Measurements from ENCODE around the gene BLOC1S1. TPM values are rescaled to one million over a fixed set of nuclear protein-coding genes. Genes with fewer than 3 reads are reported as not detected.

The BLOC1S1 gene
- total RNA-seq, 1 experiment from 2014 or later: 85.5 TPM

GRCh38 chr12:55760663-55761062 lies 44.8 kb downstream of the BLOC1S1 start:
- no peaks in the 10 kb centered on the region for H3K4me1 ChIP-seq (ENCODE audit: control insufficient read depth in 1 of 2, insufficient read depth in 2 of 2, low read length in 2 of 2)
- CTCF ChIA-PET: no interaction called here
- H3K79me2 ChIP-seq (ENCODE audit: insufficient read depth, low read length): peaks cover 9% of the 10 kb centered on the region; the same call in 1 of the 2 replicates
- H3K4me2 ChIP-seq (ENCODE audit: low read length): no peak overlapping the region
- RAD21 ChIA-PET (ENCODE audit: low non-redundant PET in 1 of 2, low total read pairs in 2 of 2, uncharacterized antibody in 2 of 2, unreplicated experiment in 2 of 2): no interaction called here
- ATAC-seq: no peak
- H4K20me1 ChIP-seq (ENCODE audit: insufficient read depth): no peaks in the 10 kb centered on the region
- no peak overlapping the region for H3K9ac ChIP-seq (ENCODE audit: low read length)
- TF ChIP-seq EGR1 (IDR thresholded peaks at IDR 0.05; ENCODE audit: low read depth) (no peak), CEBPB (IDR thresholded peaks at IDR 0.05; ENCODE audit: low read depth) (no peak), CBX3 (IDR thresholded peaks at IDR 0.05; ENCODE audit: low read depth) (no peak), REST (IDR thresholded peaks at IDR 0.05; ENCODE audit: low read depth) (no peak), EZH2phosphoT487 (IDR thresholded peaks at IDR 0.05; ENCODE audit: borderline replicate concordance) (no peak), ZFX (IDR thresholded peaks at IDR 0.05) (no peak)
- TF ChIP-seq, protein P1, sequence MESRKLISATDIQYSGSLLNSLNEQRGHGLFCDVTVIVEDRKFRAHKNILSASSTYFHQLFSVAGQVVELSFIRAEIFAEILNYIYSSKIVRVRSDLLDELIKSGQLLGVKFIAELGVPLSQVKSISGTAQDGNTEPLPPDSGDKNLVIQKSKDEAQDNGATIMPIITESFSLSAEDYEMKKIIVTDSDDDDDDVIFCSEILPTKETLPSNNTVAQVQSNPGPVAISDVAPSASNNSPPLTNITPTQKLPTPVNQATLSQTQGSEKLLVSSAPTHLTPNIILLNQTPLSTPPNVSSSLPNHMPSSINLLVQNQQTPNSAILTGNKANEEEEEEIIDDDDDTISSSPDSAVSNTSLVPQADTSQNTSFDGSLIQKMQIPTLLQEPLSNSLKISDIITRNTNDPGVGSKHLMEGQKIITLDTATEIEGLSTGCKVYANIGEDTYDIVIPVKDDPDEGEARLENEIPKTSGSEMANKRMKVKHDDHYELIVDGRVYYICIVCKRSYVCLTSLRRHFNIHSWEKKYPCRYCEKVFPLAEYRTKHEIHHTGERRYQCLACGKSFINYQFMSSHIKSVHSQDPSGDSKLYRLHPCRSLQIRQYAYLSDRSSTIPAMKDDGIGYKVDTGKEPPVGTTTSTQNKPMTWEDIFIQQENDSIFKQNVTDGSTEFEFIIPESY (IDR thresholded peaks at IDR 0.05; ENCODE audit: extremely low read depth, insufficient replicate concordance, low read length): no peak
- H3K27me3 ChIP-seq (ENCODE audit: insufficient read depth, low read length): no peaks in the 10 kb centered on the region
- no peak overlapping the region for H3K4me3 ChIP-seq (replicated peaks in 1 of 2; ENCODE audit: low read depth in 1 of 2, low read length in 2 of 2)
- no peak overlapping the region for H3K27ac ChIP-seq (ENCODE audit: low read depth, low read length)
- H3K9me2 ChIP-seq (ENCODE audit: insufficient read depth): no peaks in the 10 kb centered on the region
- no peaks in the 10 kb centered on the region for H3K9me3 ChIP-seq (ENCODE audit: control insufficient read depth in 1 of 2, insufficient read depth in 1 of 2, low read depth in 1 of 2, low read length in 2 of 2)
- H3K36me3 ChIP-seq (ENCODE audit: control insufficient read depth in 1 of 2, insufficient read depth in 2 of 2, low read length in 2 of 2): peaks cover 34 to 45% of the 10 kb centered on the region in 2 experiments
- intact Hi-C loops (cut with micrococcal nuclease): no loop called here
- POLR2A ChIA-PET: no interaction called here
- no peak overlapping the region for H2AFZ ChIP-seq (ENCODE audit: low read depth, low read length, poor library complexity, severe bottlenecking)
- no peak for DNase-seq (ENCODE audit: low read depth, low spot score)
- BruUV-seq (replicated peaks): no TSS peak
